OCI-LY7 (cell line): ENCODE data around the gene KIAA1217. TPM values are rescaled to one million over a fixed set of nuclear protein-coding genes. Genes with fewer than 3 reads are reported as not detected.

Experiments
- BruUV-seq: library from RNA; stranded (reverse); fragments of 400-500 nt; replicated peaks from 2 replicates; lab custom pipeline; 2021; lab: Mats Ljungman, UMichigan
- CTCF ChIA-PET: fragments of 300-600 bp; sonication (Branson Sonifier 250); formaldehyde crosslinking; loops from one replicate; lab custom pipeline; 2022; ENCODE audit warnings: antibody characterized with exemption; ENCODE audit not compliant: unreplicated experiment; lab: Charles Lee
- POLR2A ChIA-PET: fragments of 300-600 bp; sonication (Branson Sonifier 250); formaldehyde crosslinking; loops from one replicate; lab custom pipeline; 2022; ENCODE audit warnings: antibody characterized with exemption; lab: Charles Lee
- DNase-seq: peaks from one replicate; pipeline ENCODE4 v3.0.0-alpha.2; 2015; ENCODE audit warnings: low spot score
- H2AFZ ChIP-seq: fragments of 200-600 bp; sonication (generic), shearing (Covaris generic); 2 replicates; pipeline ENCODE4 v1.6.1; 2014; ENCODE audit warnings: mild to moderate bottlenecking, antibody characterized with exemption, low read length, moderate library complexity
- H3K27ac ChIP-seq: fragments of 200-600 bp; sonication (generic); 2 replicates; pipeline ENCODE4 v1.5.1; 2014; ENCODE audit warnings: mixed run types, low read depth, mild to moderate bottlenecking, moderate library complexity, low read length, inconsistent platforms; ENCODE audit not compliant: poor library complexity, severe bottlenecking
- H3K36me3 ChIP-seq: fragments of 200-600 bp; sonication (generic); 2 replicates; pipeline ENCODE4 v1.6.1; 2014; ENCODE audit warnings: mild to moderate bottlenecking, antibody characterized with exemption, low read length, moderate library complexity, mixed read lengths; ENCODE audit not compliant: insufficient read depth
- H3K4me1 ChIP-seq: fragments of 200-600 bp; sonication (generic); 2 replicates; pipeline ENCODE4 v1.5.1; 2014; ENCODE audit warnings: mild to moderate bottlenecking, low read length; ENCODE audit not compliant: insufficient read depth, poor library complexity, severe bottlenecking
- H3K4me2 ChIP-seq: fragments of 200-600 bp; sonication (generic); 2 replicates; pipeline ENCODE4 v1.6.1; 2014; ENCODE audit warnings: mild to moderate bottlenecking, low read length
- H3K4me3 ChIP-seq: fragments of 200-600 bp; sonication (generic); 2 replicates; pipeline ENCODE4 v1.5.1; 2014; ENCODE audit warnings: mild to moderate bottlenecking, low read depth, low read length; ENCODE audit not compliant: poor library complexity, severe bottlenecking
- H3K79me2 ChIP-seq: fragments of 200-600 bp; sonication (generic); 2 replicates; pipeline ENCODE4 v1.6.1; 2016; ENCODE audit warnings: low read depth, mild to moderate bottlenecking, low read length, moderate library complexity, mixed read lengths; ENCODE audit not compliant: insufficient read depth
- H3K9me2 ChIP-seq: fragments of 200-600 bp; sonication (generic); 2 replicates; pipeline ENCODE4 v1.6.1; 2016; ENCODE audit warnings: mild to moderate bottlenecking, low read length, mixed read lengths; ENCODE audit not compliant: insufficient read depth
- H3K9me3 ChIP-seq: fragments of 200-600 bp; sonication (generic); 2 replicates; pipeline ENCODE4 v1.6.1; 2014; ENCODE audit warnings: mild to moderate bottlenecking, mixed run types, low read length, mixed read lengths
- H4K20me1 ChIP-seq: fragments of 200-600 bp; sonication (generic); 2 replicates; pipeline ENCODE4 v1.6.1; 2014; ENCODE audit warnings: mild to moderate bottlenecking, antibody characterized with exemption, low read length, moderate library complexity, mixed read lengths; ENCODE audit not compliant: insufficient read depth
- CTCF ChIP-seq: fragments of 200-600 bp; sonication (generic); conservative IDR thresholded peaks from 2 replicates; pipeline ENCODE4 v1.5.1; 2014; ENCODE audit warnings: mild to moderate bottlenecking, antibody characterized with exemption, low read length, moderate library complexity, mixed read lengths
- EZH2phosphoT487 ChIP-seq: fragments of 200-600 bp; sonication (generic); IDR thresholded peaks from 2 replicates; pipeline ENCODE4 v1.6.1; 2018; ENCODE audit warnings: low read depth, borderline replicate concordance, mild to moderate bottlenecking, mixed run types, antibody characterized with exemption, low read length, moderate library complexity, mixed read lengths
- intact Hi-C: fragments of 100-400 bp; cut with micrococcal nuclease; formaldehyde crosslinking; loops from one replicate; pipeline ENCODE4 v1.10.0; 2022; ENCODE audit not compliant: unreplicated experiment
- total RNA-seq, 2 experiments: library from RNA; depleted of rRNA in 1 of 2; stranded (reverse); fragments of >200 nt in 1 of 2; shearing (Covaris generic) in 1 of 2; gene quantifications; 2 replicates each; pipeline ENCODE4 v1.2.3, GENCODE V29; 2014 to 2022

The KIAA1217 gene
- total RNA-seq, 2 experiments from 2014 or later = not detected

- Histone ChIP-seq H3K9me3 (no peaks in the 10 kb centered on the region), H3K4me1 (no peaks in the 10 kb centered on the region), H3K4me3 (no peak overlapping the region), H3K4me2 (no peak overlapping the region), H3K9me2 (no peaks in the 10 kb centered on the region), H3K27ac (no peak overlapping the region), H3K36me3 (no peaks in the 10 kb centered on the region), H4K20me1 (no peaks in the 10 kb centered on the region), H2AFZ (no peak overlapping the region), H3K79me2 (no peaks in the 10 kb centered on the region)
- intact Hi-C loops = no loop called here
- TF ChIP-seq EZH2phosphoT487 (no peak), CTCF (no peak)
- ChIA-PET POLR2A (no interaction called here), CTCF (no interaction called here)
- BruUV-seq = no TSS peak
- no peak for DNase-seq
Measured at GRCh38 chr10:24305551-24306506, 96.9 kb downstream of the KIAA1217 start.

GRCh38 chr10:24306507-24306875 is 97.6 kb downstream of the KIAA1217 start:
- no peak overlapping the region for H2AFZ ChIP-seq
- no peaks in the 10 kb centered on the region for H4K20me1 ChIP-seq
- no peaks in the 10 kb centered on the region for H3K9me2 ChIP-seq
- CTCF ChIA-PET = no interaction called here
- intact Hi-C loops = no loop called here
- H3K4me3 ChIP-seq = no peak overlapping the region
- no TSS peak for BruUV-seq
- TF ChIP-seq EZH2phosphoT487 (no peak), CTCF (no peak)
- POLR2A ChIA-PET = interaction anchor here (0.6 kb wide), 1 partner anchor 44 kb away, joined by 3 read pairs; no protein-coding TSS in a partner anchor
- H3K79me2 ChIP-seq = no peaks in the 10 kb centered on the region
- H3K9me3 ChIP-seq = no peaks in the 10 kb centered on the region
- no peak overlapping the region for H3K4me2 ChIP-seq
- no peaks in the 10 kb centered on the region for H3K36me3 ChIP-seq
- DNase-seq = no peak
- H3K27ac ChIP-seq = no peak overlapping the region
- H3K4me1 ChIP-seq = no peaks in the 10 kb centered on the region

- POLR2A ChIA-PET = interaction anchor here (0.6 kb wide), 1 partner anchor 45 kb away, joined by 3 read pairs; no protein-coding TSS in a partner anchor
- BruUV-seq = no TSS peak
- H2AFZ ChIP-seq = no peak overlapping the region
Measured at GRCh38 chr10:24307116-24307515, 98.2 kb downstream of the KIAA1217 start.

More at GRCh38 chr10:24307116-24307515, 98.2 kb downstream of the KIAA1217 start:
- H3K9me3 ChIP-seq = no peaks in the 10 kb centered on the region
- DNase-seq = no peak
- CTCF ChIA-PET = no interaction called here
- no peaks in the 10 kb centered on the region for H3K4me1 ChIP-seq
- no peak overlapping the region for H3K27ac ChIP-seq
- no peak overlapping the region for H3K4me3 ChIP-seq
- no peaks in the 10 kb centered on the region for H3K79me2 ChIP-seq
- H3K4me2 ChIP-seq = no peak overlapping the region
- no peaks in the 10 kb centered on the region for H4K20me1 ChIP-seq
- intact Hi-C loops = no loop called here
- TF ChIP-seq CTCF = no peak
- no peak for TF ChIP-seq EZH2phosphoT487
- H3K9me2 ChIP-seq = no peaks in the 10 kb centered on the region
- H3K36me3 ChIP-seq = no peaks in the 10 kb centered on the region
